CD4-positive, alpha-beta T cell treated with Interleukin-10 for 1 hour (primary cell): ENCODE data around the gene ZNF37A.
"Not testable (repeated sequence)": the region's sequence is repeated elsewhere in the genome, so short reads cannot be mapped to it uniquely, and the experiment has no call there.

ENCODE experiments used
- DNase-seq: peaks from one replicate; pipeline ENCODE4 v3.0.0-alpha.2; 2020

The ZNF37A gene

DNA sequence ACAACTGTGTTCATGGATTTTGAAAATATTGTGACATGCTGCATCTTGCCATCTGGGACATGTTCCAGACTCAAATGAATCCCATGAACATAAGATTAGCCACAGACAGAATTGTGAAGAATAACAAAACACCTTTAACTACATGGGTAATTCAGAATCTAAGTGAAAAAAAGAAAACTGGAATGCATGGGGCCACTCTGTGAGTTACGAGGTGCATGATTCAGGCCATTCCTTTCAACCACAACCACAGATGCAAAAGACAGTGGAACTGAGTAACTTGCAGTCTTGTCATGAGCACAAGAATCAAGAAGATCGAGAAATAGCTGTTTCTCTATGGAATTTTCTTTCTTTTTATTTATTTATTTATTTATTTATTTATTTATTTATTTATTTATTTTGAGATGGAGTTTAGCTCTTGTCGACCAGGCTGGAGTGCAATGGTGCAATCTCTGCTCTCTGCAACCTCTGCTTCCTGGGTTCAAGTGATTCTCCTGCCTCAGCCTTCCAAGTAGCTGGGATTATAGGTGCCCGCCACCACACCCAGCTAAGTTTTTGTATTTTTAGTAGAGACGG, 56.8 kb downstream of the ZNF37A start:
- DNase-seq = not testable (repeated sequence)

GRCh38 chr10:38156416-38157269, 62.5 kb downstream of the ZNF37A start:
- no peak for DNase-seq

DNA sequence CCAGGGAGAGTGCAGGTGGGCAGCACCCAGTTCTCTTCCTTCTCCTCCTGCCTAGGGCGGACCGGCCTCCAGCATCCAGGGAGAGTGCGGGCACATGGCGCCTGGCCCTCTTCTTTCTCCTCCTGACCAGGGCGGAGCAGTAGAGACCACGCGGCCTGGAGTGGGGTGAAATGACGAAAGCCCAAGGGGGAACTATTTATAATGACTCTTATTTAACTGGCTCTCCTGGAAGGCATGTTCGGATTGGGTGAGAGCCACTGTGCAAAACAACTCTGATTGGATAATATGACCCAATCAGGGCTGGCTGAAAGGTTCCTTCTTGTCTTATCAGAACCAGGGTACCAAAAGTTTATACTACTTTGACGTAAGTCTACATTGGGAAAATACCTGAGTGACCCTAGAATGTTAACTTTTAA, 63.1 kb downstream of the ZNF37A start:
- DNase-seq = no peak

DNA sequence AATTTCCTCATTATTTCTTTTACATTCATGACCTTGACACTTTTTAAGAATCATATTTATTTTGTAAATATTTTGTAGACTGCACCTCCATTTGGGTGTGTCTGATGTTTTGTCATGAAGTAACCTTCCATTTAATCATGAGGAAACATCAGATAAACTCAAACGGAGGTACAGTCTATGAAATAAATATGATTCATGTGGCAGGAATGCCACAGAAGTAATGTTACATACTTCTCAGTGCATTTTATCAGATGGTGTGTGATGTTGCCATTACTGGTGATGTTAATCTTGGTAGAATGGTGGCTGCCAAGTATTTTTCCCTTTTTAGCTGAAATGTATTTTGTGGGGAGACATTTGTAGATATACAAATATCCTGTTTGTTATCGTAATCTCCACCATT, 64.9 kb downstream of the ZNF37A start:
- no peak for DNase-seq

GRCh38 chr10:38163617-38164016, 69.5 kb downstream of the ZNF37A start:
- no peak for DNase-seq

DNA sequence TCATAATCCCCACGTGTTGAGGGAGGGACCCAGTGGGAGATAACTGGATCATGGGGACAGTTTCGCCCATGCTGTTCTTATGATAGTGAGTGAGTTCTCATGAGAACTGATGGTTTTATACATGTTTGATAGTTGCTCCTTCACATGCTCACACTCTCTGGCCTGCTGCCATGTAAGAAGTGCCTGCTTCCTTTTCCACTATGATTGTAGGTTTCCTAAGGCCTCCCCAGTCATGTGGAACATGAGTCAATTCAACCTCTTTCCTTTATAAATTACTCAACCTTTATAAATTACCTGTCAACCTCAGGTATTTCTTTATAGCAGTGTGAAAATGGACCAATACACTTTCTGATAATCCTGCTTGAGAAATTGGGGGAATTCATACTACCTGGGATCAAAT, 80.2 kb downstream of the ZNF37A start:
- no peak for DNase-seq

GRCh38 chr10:38184477-38184876, 90.3 kb downstream of the ZNF37A start:
- DNase-seq = no peak
